Adrenal gland (tissue), 12 donors: ENCODE measurements around the gene IPCEF1. TPM values are rescaled to one million over a fixed set of nuclear protein-coding genes. Genes with fewer than 3 reads are reported as not detected.

Source experiments
- DNase-seq, 7 donors: peaks; one replicate each; pipeline ENCODE4 v3.0.0-alpha.2; 2019 to 2020
- H3K27ac ChIP-seq, 5 donors: fragments of 200-600 bp; sonication (generic) in 4 of 5; 1 replicate in 3 of 5; 2 replicates in 2 of 5; pipeline versions ENCODE4 v1.5.1 to v1.8.0; 2016 to 2020; ENCODE audit warnings: mild to moderate bottlenecking in 1 of 5
- H3K27me3 ChIP-seq: fragments of 200-600 bp; 2 replicates; pipeline ENCODE4 v1.8.0; 2021
- H3K36me3 ChIP-seq, 2 donors: fragments of 200-600 bp; replicated peaks in 1 of 2; 1 replicate in 1 of 2; 2 replicates in 1 of 2; pipeline versions ENCODE4 v1.5.1 to v1.8.0; 2018 to 2022
- H3K4me1 ChIP-seq, 2 donors: fragments of 200-600 bp; replicated peaks in 1 of 2; 1 replicate in 1 of 2; 2 replicates in 1 of 2; pipeline versions ENCODE4 v1.5.1 to v1.8.0; 2018 to 2021
- H3K4me3 ChIP-seq, 4 donors: fragments of 200-600 bp; sonication (generic) in 3 of 4; one replicate each; pipeline ENCODE4 v1.5.1; 2016 to 2018
- H3K9me3 ChIP-seq, 3 donors: fragments of 200-600 bp; sonication (generic) in 1 of 3; replicated peaks in 1 of 3; 1 replicate in 2 of 3; 2 replicates in 1 of 3; pipeline versions ENCODE4 v1.5.1 to v1.8.0; 2016 to 2021
- CTCF ChIP-seq, 6 experiments: fragments of 450-650 bp in 4 of 6; fragments of 200-600 bp in 2 of 6; sonication (generic) in 1 of 6; IDR thresholded peaks; 1 replicate in 5 of 6; 2 replicates in 1 of 6; pipeline versions ENCODE4 v1.5.1 to v1.8.0; 2016 to 2021; ENCODE audit warnings: antibody characterized with exemption in 6 of 6, mild to moderate bottlenecking in 2 of 6, moderate library complexity in 1 of 6
- POLR2A ChIP-seq, 2 donors: fragments of 450-650 bp; IDR thresholded peaks; one replicate each; pipeline ENCODE4 v1.6.1; 2017; ENCODE audit warnings: antibody characterized with exemption in 2 of 2, mild to moderate bottlenecking in 2 of 2, moderate library complexity in 1 of 2
- WGBS, 4 donors: extraction: QIAGEN DNeasy Blood & Tissue Kit in 2 of 4; methylation state at CpG; one replicate each; pipeline versions ENCODE4 v1.1.5 to v1.1.7; 2013 to 2017; 5-methylcytosine and 5-hydroxymethylcytosine counted together
- intact Hi-C, 2 donors: fragments of 100-400 bp; cut with DNase I; formaldehyde crosslinking; loops; one replicate each; pipeline versions ENCODE4 v1.14.1 to v1.15.0; 2022 to 2023
- polyA plus RNA-seq, 3 donors: library from polyadenylated mRNA; stranded (reverse); fragments of 200-250 nt in 2 of 3; fragments of 350-450 nt in 1 of 3; fragmentation: Illumina TruSeq in 1 of 3; extraction: RNeasy Lipid Tissue Mini Kit (QIAGEN cat#74804) in 1 of 3; gene quantifications; one replicate each; pipeline ENCODE4 v1.2.3, GENCODE V29; 2013 to 2014
- total RNA-seq, 9 donors: library from RNA; depleted of rRNA in 4 of 9; stranded (reverse); fragments of >200 nt in 4 of 9; fragments of 120-200 nt in 1 of 9; fragmentation: NEBNext Ultra II Directional in 1 of 9; extraction: Animal tissue kit (Norgen Biotek cat#: 25700) in 1 of 9; gene quantifications; one replicate each; pipeline versions ENCODE4 v1.1.0 to v1.2.4, GENCODE V29; 2013 to 2023
- donor health status: healthy with polysubstance abuse.
- donor health status: Bipolar disorder and iron deficiency.
- donor health status: DM: yes; HTN: yes; CAD: no.
- donor health status: DM: no; HTN: no; CAD: no.
- donor health status: DM: no; HTN: no; CAD: no.
- donor health status: DM: yes; HTN: yes; CAD: no.

Gene IPCEF1
- total and polyA plus RNA-seq, 12 donors, result 0.07 to 1.2 (median 0.72) TPM; not detected in 1

GRCh38 chr6:154157706-154158105 is 198.9 kb downstream of the IPCEF1 start:
- no peak overlapping the region for H3K4me3 ChIP-seq
- no peaks in the 10 kb centered on the region for H3K4me1 ChIP-seq
- no peak overlapping the region for H3K27ac ChIP-seq
- H3K9me3 ChIP-seq, result no peaks in the 10 kb centered on the region
- TF ChIP-seq CTCF (IDR thresholded peaks at IDR 0.05), result no peak
- TF ChIP-seq POLR2A (IDR thresholded peaks at IDR 0.05), result no peak
- H3K36me3 ChIP-seq, result no peaks in the 10 kb centered on the region
- intact Hi-C loops, result loop anchor here in 1 of 2 donors (10.0 kb wide), 1 partner anchor 517 kb away; no protein-coding TSS in a partner anchor
- DNase-seq, result no peak
- no peaks in the 10 kb centered on the region for H3K27me3 ChIP-seq

- Histone ChIP-seq H3K9me3 (no peaks in the 10 kb centered on the region), H3K4me3 (no peak overlapping the region), H3K27ac (no peak overlapping the region), H3K36me3 (no peaks in the 10 kb centered on the region), H3K4me1 (no peaks in the 10 kb centered on the region), H3K27me3 (no peaks in the 10 kb centered on the region)
- TF ChIP-seq POLR2A (IDR thresholded peaks at IDR 0.05) (no peak), CTCF (IDR thresholded peaks at IDR 0.05) (no peak)
- no peak for DNase-seq
- intact Hi-C loops, result loop anchor here in 1 of 2 donors (10.0 kb wide), 1 partner anchor 518 kb away; no protein-coding TSS in a partner anchor
- WGBS, 4 donors, result 55 to 64% (median 59%) methylated on average over 4 of the region's 4 CpGs
Observed at GRCh38 chr6:154157082-154157481, 199.5 kb downstream of the IPCEF1 start.

- Histone ChIP-seq H3K36me3 (no peaks in the 10 kb centered on the region), H3K4me3 (no peak overlapping the region), H3K27me3 (no peaks in the 10 kb centered on the region), H3K27ac (no peak overlapping the region), H3K4me1 (no peaks in the 10 kb centered on the region), H3K9me3 (no peaks in the 10 kb centered on the region)
- TF ChIP-seq CTCF (IDR thresholded peaks at IDR 0.05) (peak in 4 of 6 experiments; percentile 16 to 42 (median 35)), POLR2A (IDR thresholded peaks at IDR 0.05) (no peak)
- DNase-seq, result peak in 3 of 7 donors; percentile 10 to 20 (median 14)
- intact Hi-C loops, result loop anchor here in 1 of 2 donors (10.0 kb wide), 1 partner anchor 518 kb away; no protein-coding TSS in a partner anchor
- WGBS, 4 donors, result 74 to 85% (median 79%) methylated on average over 10 to 11 of the region's 11 CpGs
Observed at GRCh38 chr6:154156135-154156896, 200.3 kb downstream of the IPCEF1 start.

- Histone ChIP-seq H3K9me3 (no peaks in the 10 kb centered on the region), H3K4me3 (peak overlapping the region in 1 of 4 donors; percentile 15), H3K36me3 (no peaks in the 10 kb centered on the region), H3K4me1 (no peaks in the 10 kb centered on the region), H3K27ac (no peak overlapping the region), H3K27me3 (no peaks in the 10 kb centered on the region)
- DNase-seq, result peak; percentile 36 to 88 (median 67)
- intact Hi-C loops, result loop anchor here (5.0 to 10.0 kb wide), 3 partner anchors 123 to 520 kb away; no protein-coding TSS in a partner anchor
- 26 to 29% (median 26%) methylated on average over 6 of the region's 6 CpGs for WGBS, 4 donors
- TF ChIP-seq POLR2A (IDR thresholded peaks at IDR 0.05) (no peak), CTCF (IDR thresholded peaks at IDR 0.05) (peak; percentile 75 to 94 (median 86))
Observed at GRCh38 chr6:154154389-154154967, 202.1 kb downstream of the IPCEF1 start.
